Astrocyte of the spinal cord (primary cell): ENCODE data around the gene ZGPAT.

Experiments
- DNase-seq: peaks from one replicate; pipeline ENCODE4 v3.0.0; 2011; ENCODE audit warnings: low read depth, low spot score
- H3K4me3 ChIP-seq: 2 replicates; pipeline ENCODE4 v1.5.1; 2011; ENCODE audit warnings: low read depth, mild to moderate bottlenecking, low read length, moderate library complexity
- in situ Hi-C: cut with HindIII; loops from 2 replicates; pipeline ENCODE4 v1.10.0; 2017; ENCODE audit warnings: low sequenced_read_pairs
- TF ChIP-seq, protein P1 (sequence below): IDR thresholded peaks from 2 replicates; pipeline ENCODE4 v1.5.1; 2012; ENCODE audit warnings: low read depth, mild to moderate bottlenecking, low read length, inconsistent platforms

The ZGPAT gene

DNA sequence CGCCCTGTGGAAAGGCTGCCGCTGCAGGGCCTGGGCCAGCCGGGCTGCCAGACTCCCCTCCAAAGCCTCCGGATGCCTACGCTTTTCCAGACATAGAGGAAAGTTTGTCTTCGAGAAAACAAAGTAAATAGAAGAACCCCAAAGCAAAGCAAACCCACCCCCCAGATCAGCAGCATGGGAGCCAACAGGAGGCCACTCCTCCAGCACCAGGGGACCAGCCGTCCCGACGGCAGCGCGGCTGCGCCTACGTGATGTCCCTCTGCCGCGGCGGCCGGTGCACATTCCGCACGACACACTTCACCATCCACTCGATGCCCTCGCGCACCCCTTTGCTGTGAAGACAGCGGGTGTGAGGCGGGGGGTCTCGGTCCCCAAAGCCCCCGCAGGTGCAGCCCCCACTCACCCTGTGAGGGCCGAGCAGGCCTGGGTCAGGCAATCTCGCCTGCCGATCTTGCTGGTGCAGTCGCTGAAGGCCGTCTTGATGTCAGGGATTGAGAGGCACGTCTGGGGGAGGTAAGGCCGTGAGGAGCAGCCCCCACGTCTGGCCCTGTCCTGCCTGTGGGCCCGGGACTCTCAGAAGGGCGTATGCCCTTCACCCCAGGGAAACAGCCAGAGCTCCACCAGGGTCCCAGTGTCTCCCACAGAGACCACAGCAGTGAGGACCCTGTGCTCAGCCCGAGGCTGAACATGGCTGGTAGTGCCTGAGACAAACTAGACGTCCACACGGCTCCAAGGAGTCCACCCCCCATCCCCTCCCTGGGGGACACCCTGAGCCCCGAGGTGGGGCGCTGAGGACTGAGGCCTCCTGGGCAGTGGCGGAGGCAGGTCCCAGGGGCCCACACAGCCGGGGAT lies 7.4 kb upstream of the ZGPAT start:
- no peak overlapping the region for H3K4me3 ChIP-seq
- TF ChIP-seq, protein P1, sequence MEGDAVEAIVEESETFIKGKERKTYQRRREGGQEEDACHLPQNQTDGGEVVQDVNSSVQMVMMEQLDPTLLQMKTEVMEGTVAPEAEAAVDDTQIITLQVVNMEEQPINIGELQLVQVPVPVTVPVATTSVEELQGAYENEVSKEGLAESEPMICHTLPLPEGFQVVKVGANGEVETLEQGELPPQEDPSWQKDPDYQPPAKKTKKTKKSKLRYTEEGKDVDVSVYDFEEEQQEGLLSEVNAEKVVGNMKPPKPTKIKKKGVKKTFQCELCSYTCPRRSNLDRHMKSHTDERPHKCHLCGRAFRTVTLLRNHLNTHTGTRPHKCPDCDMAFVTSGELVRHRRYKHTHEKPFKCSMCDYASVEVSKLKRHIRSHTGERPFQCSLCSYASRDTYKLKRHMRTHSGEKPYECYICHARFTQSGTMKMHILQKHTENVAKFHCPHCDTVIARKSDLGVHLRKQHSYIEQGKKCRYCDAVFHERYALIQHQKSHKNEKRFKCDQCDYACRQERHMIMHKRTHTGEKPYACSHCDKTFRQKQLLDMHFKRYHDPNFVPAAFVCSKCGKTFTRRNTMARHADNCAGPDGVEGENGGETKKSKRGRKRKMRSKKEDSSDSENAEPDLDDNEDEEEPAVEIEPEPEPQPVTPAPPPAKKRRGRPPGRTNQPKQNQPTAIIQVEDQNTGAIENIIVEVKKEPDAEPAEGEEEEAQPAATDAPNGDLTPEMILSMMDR = no peak
- in situ Hi-C loops = no loop called here
- DNase-seq = no peak

DNA sequence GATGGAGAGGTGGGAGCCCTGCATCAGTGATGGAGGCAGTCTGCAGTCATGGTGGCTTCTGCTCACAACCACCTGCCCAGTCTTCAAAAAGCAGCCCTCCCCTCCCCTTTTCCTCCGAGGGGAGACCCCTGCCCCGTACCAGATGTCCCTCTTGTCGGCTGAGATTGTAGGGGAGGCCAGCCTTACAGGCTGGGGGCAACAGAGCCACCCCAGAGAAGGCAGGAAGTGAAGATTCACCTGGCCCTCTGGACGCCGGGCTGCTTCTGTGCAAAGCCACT lies 6.8 kb upstream of the ZGPAT start:
- in situ Hi-C loops = no loop called here
- TF ChIP-seq, protein P1 = no peak
- no peak for DNase-seq
- H3K4me3 ChIP-seq = no peak overlapping the region

DNA sequence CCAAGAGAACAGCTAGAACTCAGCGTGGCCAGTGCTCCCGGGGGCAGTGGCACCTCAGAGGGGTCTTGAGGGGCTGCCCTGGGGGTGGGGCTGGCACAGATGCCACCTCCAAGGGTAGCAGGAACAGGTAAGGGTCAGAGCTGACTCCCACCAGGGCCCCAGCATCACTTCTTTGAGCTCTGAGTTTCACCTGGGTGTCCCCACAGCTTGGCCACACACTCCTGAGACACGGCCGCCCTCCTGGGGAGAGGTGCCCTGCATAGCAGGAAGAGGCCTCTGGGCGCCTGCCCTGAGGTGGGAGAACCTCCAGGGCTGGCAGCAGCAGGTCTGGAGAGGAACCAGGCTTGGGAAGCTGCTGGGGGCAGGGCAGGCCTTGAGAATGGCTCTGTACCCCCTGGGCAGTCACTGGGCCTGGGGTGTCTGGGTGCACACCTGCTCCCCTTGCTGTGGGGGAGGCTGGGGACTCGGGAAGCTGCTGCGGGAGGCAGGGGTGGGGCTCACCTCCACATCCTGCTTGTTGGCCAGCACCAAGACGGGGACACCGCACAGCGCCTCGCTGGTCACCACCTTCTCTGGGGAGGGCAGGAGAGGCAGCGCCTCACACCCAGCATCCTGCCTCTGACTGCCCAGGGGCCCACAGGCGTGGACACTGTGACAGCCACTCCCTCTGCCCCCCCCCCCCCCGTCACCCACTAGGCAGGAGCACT lies 6.4 kb upstream of the ZGPAT start:
- H3K4me3 ChIP-seq = no peak overlapping the region
- in situ Hi-C loops = no loop called here
- TF ChIP-seq, protein P1 = no peak
- DNase-seq = no peak

DNA sequence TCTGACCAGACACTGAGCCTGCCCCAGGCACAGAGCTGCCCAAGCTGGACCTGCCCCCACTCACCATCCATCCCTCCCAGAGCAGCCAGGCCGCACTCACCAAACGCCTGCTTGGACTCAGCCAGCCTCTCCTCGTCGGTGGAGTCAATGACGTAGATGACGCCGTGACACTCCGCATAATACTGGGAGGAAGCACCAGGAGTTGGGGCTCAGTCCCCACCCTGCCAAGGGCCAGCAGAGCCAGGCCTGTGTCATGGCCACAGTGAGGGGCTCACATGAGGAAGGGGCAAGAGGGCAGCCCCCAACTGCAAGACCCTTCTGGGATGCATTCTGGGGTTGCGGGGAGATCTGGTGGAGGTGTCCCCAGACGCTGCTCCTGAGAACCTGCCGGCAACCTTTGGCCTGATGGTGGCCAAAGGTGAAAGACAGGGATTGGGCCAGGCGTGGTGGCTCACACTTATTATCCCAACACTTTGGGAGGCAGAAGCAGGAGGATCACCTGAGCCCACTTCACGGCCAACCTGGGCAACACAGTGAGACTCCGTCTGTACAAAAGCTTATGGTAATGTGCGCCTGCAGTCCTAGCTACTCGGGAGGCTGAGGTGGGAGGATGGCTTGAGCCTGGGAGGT lies 5.7 kb upstream of the ZGPAT start:
- in situ Hi-C loops = no loop called here
- TF ChIP-seq, protein P1 = no peak
- no peak overlapping the region for H3K4me3 ChIP-seq
- DNase-seq = no peak

DNA sequence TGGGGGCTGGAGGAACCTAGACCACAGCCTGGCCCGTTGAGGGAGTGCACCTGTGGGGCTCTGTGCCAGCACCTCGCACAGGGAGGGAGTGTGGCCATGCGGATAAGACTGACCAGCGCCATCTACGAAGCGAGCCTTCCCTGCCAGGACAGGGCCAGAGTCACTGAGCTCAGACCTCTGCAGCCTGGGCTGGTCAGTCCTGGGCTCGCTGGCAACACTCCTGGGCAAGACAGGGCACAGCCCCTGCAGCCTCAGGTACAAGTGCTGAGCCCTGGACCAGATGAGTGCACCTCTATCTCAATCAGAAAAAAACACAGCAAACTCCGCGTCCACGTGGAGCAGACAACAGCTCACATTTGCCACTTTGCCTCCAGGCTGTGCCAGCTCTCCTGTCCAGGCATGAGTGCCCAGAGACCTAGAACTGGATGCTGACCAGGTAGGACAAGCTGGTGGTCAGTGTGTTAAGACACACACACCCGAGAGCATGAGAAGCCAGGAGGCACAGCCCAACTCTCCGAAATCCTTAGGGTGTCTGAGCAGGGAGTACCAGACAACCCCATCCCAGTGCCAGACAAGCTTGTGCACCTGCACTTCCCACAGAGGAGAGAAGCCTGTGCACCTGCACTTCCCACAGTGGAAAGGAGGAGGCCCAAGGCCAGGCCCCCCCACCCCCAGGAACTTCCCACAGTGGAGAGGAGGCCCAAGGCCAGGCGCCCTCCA lies 4.9 kb upstream of the ZGPAT start:
- in situ Hi-C loops = no loop called here
- TF ChIP-seq, protein P1 = no peak
- no peak for DNase-seq
- no peak overlapping the region for H3K4me3 ChIP-seq

DNA sequence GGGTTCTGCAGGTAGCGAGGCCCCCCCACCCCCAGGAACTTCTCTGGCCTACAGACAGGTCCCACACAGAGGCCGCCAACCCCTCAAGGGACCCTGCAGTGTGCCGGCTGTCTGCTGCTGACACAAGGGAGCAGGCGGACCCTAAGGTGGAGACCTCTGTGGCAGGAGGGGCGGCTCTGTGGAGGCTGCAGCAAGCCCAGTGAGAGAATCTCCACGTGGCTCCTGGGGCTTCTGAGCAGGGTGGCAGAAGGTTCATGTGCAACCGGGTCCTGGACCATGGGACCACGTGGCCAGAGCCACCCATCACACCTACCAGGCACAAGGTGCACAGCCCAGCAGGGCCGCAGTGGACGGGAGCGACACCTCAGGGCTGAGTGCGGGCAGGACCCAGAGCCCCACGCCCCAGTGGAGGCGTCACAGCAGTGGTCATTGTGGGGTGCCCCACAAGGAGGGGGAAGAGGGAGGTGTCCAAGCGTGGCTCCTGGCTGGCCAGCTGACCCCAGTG lies 4.3 kb upstream of the ZGPAT start:
- TF ChIP-seq, protein P1 = no peak
- DNase-seq = no peak
- H3K4me3 ChIP-seq = no peak overlapping the region
- in situ Hi-C loops = no loop called here
